HG03103 (cell line): ENCODE measurements around the gene ASPSCR1.

Source experiments
- ATAC-seq: cut with Tn5 transposase; IDR thresholded peaks from one replicate; pipeline ENCODE4 v1.9.1; 2021; ENCODE audit warnings: low read depth; ENCODE audit not compliant: unreplicated experiment

Gene ASPSCR1

DNA sequence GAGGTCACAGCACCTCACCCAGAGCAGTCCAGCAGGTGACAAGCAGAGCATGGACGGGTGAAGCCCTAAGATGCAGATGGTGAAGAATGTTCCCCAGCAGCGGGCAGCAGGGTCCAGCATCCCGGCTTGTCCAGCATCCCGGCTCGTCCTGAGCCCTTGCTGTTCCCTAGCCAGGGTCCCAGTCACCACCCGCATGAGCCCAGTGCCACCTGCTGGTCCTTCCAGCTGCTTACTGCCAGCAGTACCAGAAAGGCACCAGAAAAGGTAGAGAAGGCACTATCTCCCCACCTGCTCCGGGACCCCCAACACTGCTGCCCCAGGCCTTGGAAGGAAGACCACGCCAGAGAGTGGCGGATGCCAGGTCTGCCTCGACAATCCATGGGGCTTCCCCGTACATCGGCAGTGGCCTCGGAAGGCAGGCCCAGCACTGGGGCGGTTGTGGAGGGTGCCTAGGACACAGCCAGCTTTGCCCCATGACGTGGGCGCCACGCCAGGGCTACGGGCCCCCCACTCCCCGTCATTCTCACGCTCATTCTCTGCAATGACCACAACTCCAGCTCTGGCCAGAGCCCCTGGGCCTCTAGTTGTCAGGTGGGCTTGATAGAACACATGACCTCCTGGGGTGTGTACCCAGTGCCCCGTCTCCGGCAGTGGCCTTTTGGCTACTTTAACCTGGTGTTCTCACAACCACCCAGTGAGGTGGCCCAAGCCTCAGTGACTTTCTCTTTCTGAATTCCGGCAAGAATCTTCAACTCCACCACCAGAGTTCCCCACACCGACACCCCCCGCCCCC is 43.9 kb downstream of the ASPSCR1 start:
- no peak for ATAC-seq

GRCh38 chr17:82021900-82022309 is 44.5 kb downstream of the ASPSCR1 start:
- no peak for ATAC-seq

- no peak for ATAC-seq
Measured at GRCh38 chr17:82022310-82022980, 45.0 kb downstream of the ASPSCR1 start, which contains the start of gene CENPX. TSS of gene CENPX (minus strand) at chr17:82022878. CDS start at chr17:82022861, 17 bp downstream.

GRCh38 chr17:82022981-82023446 is 45.6 kb downstream of the ASPSCR1 start, which contains the start of gene LRRC45:
TSS of gene LRRC45 (plus strand) at chr17:82023305. CDS start at chr17:82023644, 339 bp downstream.
- ATAC-seq, result peak; percentile 82

- ATAC-seq, result no peak
Measured at GRCh38 chr17:82023447-82024241, 46.2 kb downstream of the ASPSCR1 start.

GRCh38 chr17:82024859-82025258 is 47.4 kb downstream of the ASPSCR1 start:
- ATAC-seq, result no peak

GRCh38 chr17:82025401-82026107 is 48.1 kb downstream of the ASPSCR1 start:
- ATAC-seq, result no peak

DNA sequence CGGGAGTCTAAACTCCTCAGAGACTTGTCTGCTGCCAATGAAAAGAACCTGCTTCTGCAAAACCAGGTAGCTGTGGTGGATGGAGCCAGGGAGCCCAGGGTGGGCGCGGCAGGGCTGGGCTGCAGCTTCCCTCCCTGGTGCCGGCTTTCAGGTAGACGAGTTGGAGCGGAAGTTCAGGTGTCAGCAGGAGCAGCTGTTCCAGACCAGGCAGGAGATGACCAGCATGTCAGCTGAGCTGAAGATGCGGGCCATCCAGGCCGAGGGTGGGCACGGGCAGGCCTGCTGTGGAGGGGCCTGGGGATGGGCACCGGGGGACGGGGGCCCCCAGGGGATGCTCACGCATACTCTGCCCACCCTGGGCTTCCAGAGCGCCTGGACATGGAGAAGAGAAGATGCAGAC is 50.8 kb downstream of the ASPSCR1 start:
- ATAC-seq, result no peak

GRCh38 chr17:82028966-82029365 is 51.5 kb downstream of the ASPSCR1 start:
- no peak for ATAC-seq

- no peak for ATAC-seq
Measured at GRCh38 chr17:82029391-82029790, 52.0 kb downstream of the ASPSCR1 start.

- no peak for ATAC-seq
Measured at GRCh38 chr17:82029990-82030469, 52.6 kb downstream of the ASPSCR1 start.

GRCh38 chr17:82030470-82031302 is 53.3 kb downstream of the ASPSCR1 start:
- ATAC-seq, result no peak

DNA sequence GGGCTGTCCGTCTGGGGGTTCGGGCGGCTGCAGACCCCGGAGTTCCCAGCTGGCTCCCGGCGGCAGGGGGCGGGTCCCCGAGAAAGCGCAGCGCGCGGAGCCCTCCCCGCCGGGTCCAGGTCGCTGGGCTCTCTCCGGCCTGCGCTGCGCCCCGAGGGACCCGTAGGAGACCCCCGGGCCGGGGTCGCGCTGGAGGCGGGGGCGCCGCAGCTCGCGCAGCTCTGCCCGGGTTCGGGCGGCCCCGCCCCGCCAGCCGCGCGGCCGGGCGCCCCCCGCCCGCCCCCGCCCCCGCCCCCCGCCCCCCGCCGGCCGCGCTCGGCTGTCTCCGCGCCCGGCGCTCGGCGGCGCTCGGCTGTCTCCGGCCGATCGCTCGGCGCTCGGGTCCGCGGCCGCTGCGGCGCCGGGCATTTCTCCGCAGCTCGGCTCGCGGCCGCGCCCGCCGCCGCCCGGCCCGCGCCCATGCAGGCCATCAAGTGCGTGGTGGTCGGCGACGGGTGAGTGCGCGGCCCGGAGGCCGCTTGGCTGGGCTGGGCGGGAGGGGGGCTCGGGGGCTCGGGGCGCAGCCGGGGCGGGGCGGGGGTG is 54.0 kb downstream of the ASPSCR1 start, which contains the start of gene RAC3:
Gene RAC3, plus strand, starts transcription at position 376 of the 582 bp plus-strand sequence. Its CDS starts 84 bp downstream, at position 460.
- ATAC-seq, result no peak

GRCh38 chr17:82031885-82032627 is 54.6 kb downstream of the ASPSCR1 start:
- no peak for ATAC-seq

- ATAC-seq, result no peak
Measured at GRCh38 chr17:82033359-82034085, 56.1 kb downstream of the ASPSCR1 start.

DNA sequence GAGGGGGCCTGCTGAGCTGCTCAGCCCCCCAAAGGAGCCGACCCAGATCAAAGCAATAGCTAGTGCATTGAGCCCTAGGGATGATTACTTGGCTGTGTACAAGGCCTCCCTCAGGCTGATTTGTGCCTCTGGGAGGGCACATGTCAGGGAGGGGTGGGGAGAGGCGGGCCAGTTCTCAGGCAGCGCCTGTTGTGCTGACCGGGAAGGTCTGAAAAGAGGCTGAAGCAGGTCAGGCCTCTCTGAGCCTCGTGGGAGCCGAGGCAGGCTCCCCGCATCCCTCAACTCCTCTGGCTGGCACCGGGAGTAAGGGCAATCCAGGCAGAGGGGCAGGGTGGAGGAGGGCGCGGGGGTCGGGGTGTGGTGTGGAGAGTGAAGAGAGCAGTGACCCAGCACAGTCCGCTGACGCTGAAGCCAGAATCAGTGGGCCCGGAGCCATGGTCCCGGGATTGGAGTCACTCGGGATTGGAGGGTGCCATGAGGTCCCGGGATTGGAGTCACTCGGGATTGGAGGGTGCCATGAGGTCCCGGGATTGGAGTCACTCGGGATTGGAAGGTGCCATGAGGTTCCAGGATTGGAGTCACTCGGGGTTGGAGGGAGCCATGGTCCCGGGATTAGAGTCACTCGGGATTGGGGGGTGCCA is 57.1 kb downstream of the ASPSCR1 start:
- no peak for ATAC-seq

DNA sequence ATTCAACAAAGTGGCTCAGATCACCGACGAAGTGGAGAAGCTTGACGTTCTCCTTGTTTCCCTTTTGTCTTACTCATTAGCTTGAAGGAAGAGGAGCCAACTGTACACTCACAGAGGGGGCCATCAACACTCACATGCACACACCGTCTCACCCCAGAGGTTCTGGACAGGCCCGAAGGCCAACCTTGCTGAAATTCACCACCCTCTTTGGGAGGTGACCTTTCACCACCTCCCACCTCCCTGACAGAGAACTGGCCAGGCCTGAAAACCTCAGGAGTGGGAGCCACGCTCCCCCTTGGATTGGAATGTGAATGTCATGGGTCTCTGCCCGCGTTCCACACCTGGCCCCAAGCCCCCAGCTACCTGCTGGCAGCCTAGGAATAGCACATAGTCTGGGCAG is 58.1 kb downstream of the ASPSCR1 start:
- no peak for ATAC-seq
